Mucosa of descending colon (tissue), 3 donors: ENCODE results near the gene CCDC154. TPM values are rescaled to one million over a fixed set of nuclear protein-coding genes. Genes with fewer than 3 reads are reported as not detected.

Experiments used
- ATAC-seq: fragments of 200-7000 bp; cut with Tn5 transposase; one replicate; pipeline ENCODE4 v1.9.1; 2020; ENCODE audit warnings: mild to moderate bottlenecking, moderate library complexity
- DNase-seq, 3 donors: peaks; one replicate each; pipeline ENCODE4 v3.0.0-alpha.2; 2020
- H3K36me3 ChIP-seq: fragments of 200-600 bp; one replicate; pipeline ENCODE4 v1.8.0; 2021; ENCODE audit warnings: low read depth, mild to moderate bottlenecking
- H3K4me1 ChIP-seq: fragments of 200-600 bp; one replicate; pipeline ENCODE4 v1.8.0; 2021; ENCODE audit warnings: low read depth, mild to moderate bottlenecking
- H3K4me3 ChIP-seq: fragments of 200-600 bp; one replicate; pipeline ENCODE4 v1.8.0; 2021; ENCODE audit warnings: mild to moderate bottlenecking
- H3K9me3 ChIP-seq: fragments of 200-600 bp; one replicate; pipeline ENCODE4 v1.8.0; 2021; ENCODE audit warnings: mild to moderate bottlenecking
- CTCF ChIP-seq: fragments of 200-600 bp; IDR thresholded peaks from one replicate; pipeline ENCODE4 v1.8.0; 2022; ENCODE audit warnings: antibody characterized with exemption, mild to moderate bottlenecking
- intact Hi-C, 2 donors: fragments of 100-400 bp; cut with DNase I in 1 of 2; cut with micrococcal nuclease in 1 of 2; formaldehyde crosslinking; loops; one replicate each; pipeline versions ENCODE4 v1.11.0 to v1.11.1; 2022; cut with DNase I, micrococcal nuclease
- total RNA-seq, 3 donors: library from RNA; stranded (reverse); fragmentation: NEBNext Ultra II Directional in 2 of 3; extraction: Animal tissue kit (Norgen Biotek cat#: 25700) in 2 of 3; gene quantifications; one replicate each; pipeline versions ENCODE4 v1.2.1 to v1.2.4, GENCODE V29; 2021 to 2023
- donor health status: DM: no; HTN: no; CAD: no; lungs with moderate emphysema.
- donor health status: DM: no; HTN: no; CAD: no.
- donor health status: DM: no; HTN: yes; CAD: no.

The CCDC154 gene
- total RNA-seq, 3 donors from 2014 or later: 0.43 to 2.4 (median 1.1) TPM

GRCh38 chr16:1475552-1476114, 31.3 kb upstream of the CCDC154 start:
- peaks cover 18% of the 10 kb centered on the region for H3K4me1 ChIP-seq
- DNase-seq (peak in 1 of 3 donors; percentile 12), ATAC-seq (no peak)
- intact Hi-C loops: no loop called here
- no peak for TF ChIP-seq CTCF
- H3K36me3 ChIP-seq: no peaks in the 10 kb centered on the region
- no peaks in the 10 kb centered on the region for H3K9me3 ChIP-seq
- H3K4me3 ChIP-seq: peak overlapping the region; percentile 79

GRCh38 chr16:1474796-1475551, 30.6 kb upstream of the CCDC154 start, which contains the start of gene CLCN7:
Gene CLCN7, minus strand, starts transcription at chr16:1475028. Its CDS starts 54 bp downstream, at chr16:1474974.
- DNase-seq: peak; percentile 94 to 96 (median 95)
- H3K9me3 ChIP-seq: no peaks in the 10 kb centered on the region
- no peak for TF ChIP-seq CTCF
- no peaks in the 10 kb centered on the region for H3K36me3 ChIP-seq
- peaks cover 18% of the 10 kb centered on the region for H3K4me1 ChIP-seq
- peak within 1 kb of the TSS; percentile 79 for H3K4me3 ChIP-seq
- intact Hi-C loops: no loop called here
- ATAC-seq: peak; percentile 97

GRCh38 chr16:1474082-1474795, 29.9 kb upstream of the CCDC154 start:
- H3K9me3 ChIP-seq: no peaks in the 10 kb centered on the region
- intact Hi-C loops: no loop called here
- no peak for DNase-seq
- H3K4me3 ChIP-seq: peak overlapping the region; percentile 79
- ATAC-seq: no peak
- no peaks in the 10 kb centered on the region for H3K36me3 ChIP-seq
- TF ChIP-seq CTCF: no peak
- H3K4me1 ChIP-seq: peaks cover 18% of the 10 kb centered on the region

GRCh38 chr16:1472974-1473373, 28.6 kb upstream of the CCDC154 start:
- intact Hi-C loops: no loop called here
- Histone ChIP-seq H3K9me3 (no peaks in the 10 kb centered on the region), H3K4me3 (no peak overlapping the region), H3K36me3 (no peaks in the 10 kb centered on the region), H3K4me1 (peaks cover 18% of the 10 kb centered on the region)
- DNase-seq (no peak), ATAC-seq (no peak)
- TF ChIP-seq CTCF: no peak

- no peak for DNase-seq
- TF ChIP-seq CTCF: no peak
- no peak overlapping the region for H3K4me3 ChIP-seq
- H3K36me3 ChIP-seq: no peaks in the 10 kb centered on the region
- ATAC-seq: no peak
- intact Hi-C loops: no loop called here
- H3K9me3 ChIP-seq: no peaks in the 10 kb centered on the region
- peaks cover 18% of the 10 kb centered on the region for H3K4me1 ChIP-seq
These were observed 27.3 kb upstream of the CCDC154 start for GRCh38 chr16:1471569-1472194.
